H1 (cell line): Measurements from ENCODE around the gene CDKN2A. TPM values are rescaled to one million over a fixed set of nuclear protein-coding genes. Genes with fewer than 3 reads are reported as not detected.

ENCODE experiments used
- ASH2L ChIP-seq: fragments of 200-600, 300-600 bp; sonication (generic); IDR thresholded peaks from one replicate; pipeline ENCODE4 v1.7.1; 2017; ENCODE audit warnings: low read length
- BCL11A ChIP-seq, 2 experiments: IDR thresholded peaks; one replicate each; pipeline ENCODE4 v1.6.1; 2011; ENCODE audit warnings: low read depth in 2 of 2, low read length in 2 of 2, mild to moderate bottlenecking in 2 of 2
- CHD1 ChIP-seq: IDR thresholded peaks from 2 replicates; pipeline ENCODE4 v1.6.1; 2012; ENCODE audit warnings: low read depth, low read length, improper control_type of control experiment
- CTCF ChIP-seq, 3 experiments: IDR thresholded peaks; 1 replicate in 2 of 3; 2 replicates in 1 of 3; pipeline versions ENCODE4 v1.5.1 to v1.6.1; 2011; ENCODE audit warnings: low read length in 3 of 3, mild to moderate bottlenecking in 3 of 3, inconsistent platforms in 2 of 3, low read depth in 1 of 3, moderate library complexity in 1 of 3; ENCODE audit not compliant: insufficient read depth in 1 of 3; ENCODE audit errors: control extremely low read depth in 1 of 3
- EP300 ChIP-seq, 2 experiments: IDR thresholded peaks; 1 replicate in 1 of 2; 2 replicates in 1 of 2; pipeline ENCODE4 v1.6.1; 2011 to 2012; ENCODE audit warnings: low read depth in 2 of 2, low read length in 2 of 2, mild to moderate bottlenecking in 2 of 2, borderline replicate concordance in 1 of 2, inconsistent platforms in 1 of 2, moderate library complexity in 1 of 2
- EZH2 ChIP-seq: fragments of 200-600 bp; sonication (generic); IDR thresholded peaks from 2 replicates; pipeline ENCODE4 v1.7.1; 2012; ENCODE audit warnings: low read depth, mild to moderate bottlenecking, moderate library complexity, low read length, inconsistent platforms; ENCODE audit not compliant: severe bottlenecking
- HDAC2 ChIP-seq, 2 experiments: fragments of 300-600 bp in 1 of 2; sonication (generic) in 1 of 2; IDR thresholded peaks; 2 replicates each; pipeline ENCODE4 v1.6.1; 2011 to 2012; ENCODE audit warnings: low read depth in 2 of 2, low read length in 2 of 2, mild to moderate bottlenecking in 2 of 2, moderate library complexity in 2 of 2, borderline replicate concordance in 1 of 2, inconsistent platforms in 1 of 2
- JUN ChIP-seq: IDR thresholded peaks from 2 replicates; pipeline ENCODE4 v1.6.1; 2011; ENCODE audit warnings: low read depth, mild to moderate bottlenecking, improper control_type of control experiment, low read length
- MAX ChIP-seq: IDR thresholded peaks from 2 replicates; pipeline ENCODE4 v1.6.1; 2012; ENCODE audit warnings: inconsistent platforms
- SP2 ChIP-seq: IDR thresholded peaks from 2 replicates; pipeline ENCODE4 v1.6.1; 2012; ENCODE audit warnings: mild to moderate bottlenecking, low read length, inconsistent platforms
- SRF ChIP-seq: IDR thresholded peaks from 2 replicates; pipeline ENCODE4 v1.6.1; 2011; ENCODE audit warnings: mild to moderate bottlenecking, low read depth, low read length, moderate library complexity
- TAF1 ChIP-seq: IDR thresholded peaks from 2 replicates; pipeline ENCODE4 v1.6.1; 2011; ENCODE audit warnings: mild to moderate bottlenecking, low read depth, low read length
- TAF7 ChIP-seq: optimal IDR thresholded peaks from 2 replicates; pipeline ENCODE3; 2011; ENCODE audit warnings: low read depth, mild to moderate bottlenecking, inconsistent platforms, low read length, moderate library complexity, borderline replicate concordance
- TCF12 ChIP-seq: IDR thresholded peaks from 2 replicates; pipeline ENCODE4 v1.6.1; 2011; ENCODE audit warnings: low read depth, mild to moderate bottlenecking, low read length
- polyA plus RNA-seq, 7 experiments: library from polyadenylated mRNA; depleted of rRNA in 3 of 7; stranded (reverse) in 5 of 7; unstranded in 2 of 7; fragments of >200 nt in 5 of 7; fragments of 200-250 nt in 2 of 7; gene quantifications; 1 replicate in 5 of 7; 2 replicates in 1 of 7; 4 replicates in 1 of 7; pipeline versions ENCODE4 v1.2.1 to v1.2.3, GENCODE V29; 2011 to 2013; ENCODE audit warnings: missing spikeins in 2 of 7, mixed read lengths in 2 of 7
- total RNA-seq: library from RNA; stranded (reverse); fragmentation: NEBNext Ultra II Directional; extraction: Animal tissue kit (Norgen Biotek cat#: 25700); gene quantifications from 2 replicates; pipeline ENCODE4 v1.2.1, GENCODE V29; 2021

CDKN2A gene
- total and polyA plus RNA-seq, 2 of the 8 experiments (the other 6 are each of a cell fraction or from before 2014, with no cell fraction given): 0.51 to 0.73 TPM

- TF ChIP-seq EP300 (IDR thresholded peaks at IDR 0.05; ENCODE audit: borderline replicate concordance in 1 of 2, low read depth in 2 of 2, low read length in 2 of 2) (peak in 1 of 2 experiments; percentile 47; a peak in 1 of 3 replicates), TAF1 (no peak), CHD1 (no peak; the same call in 1 of the 2 replicates), CTCF (IDR thresholded peaks at IDR 0.05; ENCODE audit: control extremely low read depth in 1 of 3, insufficient read depth in 1 of 3, low read depth in 1 of 3, low read length in 3 of 3) (no peak), TAF7 (no peak), ASH2L (peak; percentile 94), SP2 (no peak), MAX (peak; percentile 95), SRF (no peak), BCL11A (IDR thresholded peaks at IDR 0.05; ENCODE audit: low read depth in 2 of 2, low read length in 2 of 2) (no peak), EZH2 (no peak), HDAC2 (IDR thresholded peaks at IDR 0.05; ENCODE audit: borderline replicate concordance in 1 of 2, low read depth in 2 of 2, low read length in 2 of 2) (0 out of 4 replicates have a peak, but pooled peaks of 1 of the 2 experiments have one; percentile 46), TCF12 (no peak), JUN (no peak)
Measured at GRCh38 chr9:21974722-21975409, 19.3 kb downstream of the CDKN2A start (continued).
